Sigmoid colon (tissue), 7 donors: ENCODE results near the gene CAPRIN1. TPM values are rescaled to one million over a fixed set of nuclear protein-coding genes. Genes with fewer than 3 reads are reported as not detected.

Experiments
- DNase-seq: peaks from one replicate; pipeline ENCODE4 v3.0.0-alpha.2; 2019
- H3K27ac ChIP-seq, 4 donors: fragments of 200-600 bp; sonication (generic); one replicate each; pipeline ENCODE4 v1.5.1; 2016 to 2019; ENCODE audit warnings: mild to moderate bottlenecking in 1 of 4
- H3K27me3 ChIP-seq, 3 donors: fragments of 200-600 bp; sonication (generic); one replicate each; pipeline ENCODE4 v1.5.1; 2019; ENCODE audit warnings: mild to moderate bottlenecking in 1 of 3
- H3K36me3 ChIP-seq, 4 donors: fragments of 200-600 bp; sonication (generic); one replicate each; pipeline ENCODE4 v1.5.1; 2016 to 2019
- H3K4me1 ChIP-seq, 4 donors: fragments of 200-600 bp; sonication (generic); one replicate each; pipeline ENCODE4 v1.5.1; 2017 to 2019
- H3K4me3 ChIP-seq, 4 donors: fragments of 200-600 bp; sonication (generic); one replicate each; pipeline ENCODE4 v1.5.1; 2017 to 2019; ENCODE audit warnings: mild to moderate bottlenecking in 2 of 4, moderate library complexity in 1 of 4
- H3K9me3 ChIP-seq, 4 donors: fragments of 200-600 bp in 3 of 4; sonication (generic) in 3 of 4; one replicate each; pipeline versions ENCODE4 v1.5.1 to v1.6.1; 2013 to 2019
- EP300 ChIP-seq, 4 donors: sonication (generic); formaldehyde crosslinking; IDR thresholded peaks; one replicate each; pipeline ENCODE4 v1.6.1; 2017; ENCODE audit warnings: antibody characterized with exemption in 4 of 4
- POLR2A ChIP-seq, 2 donors: fragments of 450-650 bp; IDR thresholded peaks; one replicate each; pipeline ENCODE4 v1.6.1; 2016; ENCODE audit warnings: antibody characterized with exemption in 2 of 2, mild to moderate bottlenecking in 2 of 2, moderate library complexity in 2 of 2
- POLR2AphosphoS5 ChIP-seq, 4 donors: sonication (generic); formaldehyde crosslinking; IDR thresholded peaks; one replicate each; pipeline ENCODE4 v1.6.1; 2017; ENCODE audit warnings: antibody characterized with exemption in 4 of 4
- WGBS, 2 donors: extraction: QIAGEN DNeasy Blood & Tissue Kit; methylation state at CpG; one replicate each; pipeline ENCODE4 v1.1.7; 2013; 5-methylcytosine and 5-hydroxymethylcytosine counted together
- intact Hi-C: fragments of 100-400 bp; cut with DNase I; formaldehyde crosslinking; loops from one replicate; pipeline ENCODE4 v1.15.1; 2023
- polyA plus RNA-seq, 3 donors: library from polyadenylated mRNA; stranded (reverse); fragments of 200-250 nt; gene quantifications; one replicate each; pipeline ENCODE4 v1.2.3, GENCODE V29; 2013
- total RNA-seq, 4 donors: library from RNA; depleted of rRNA; stranded (reverse); fragments of >200 nt; gene quantifications; one replicate each; pipeline ENCODE4 v1.1.0, GENCODE V29; 2016
- TF ChIP-seq, protein P1 (sequence below), 4 experiments: fragments of 450-650 bp in 3 of 4; fragments of 200-600 bp in 1 of 4; IDR thresholded peaks; one replicate each; pipeline ENCODE4 v1.5.1; 2016 to 2019; ENCODE audit warnings: antibody characterized with exemption in 4 of 4, mild to moderate bottlenecking in 3 of 4, moderate library complexity in 2 of 4
- donor health status: healthy with polysubstance abuse.
- donor health status: Bipolar disorder and iron deficiency.
- donor health status: healthy.

The CAPRIN1 gene
- total and polyA plus RNA-seq, 7 donors = 63.1 to 118 (median 107) TPM

DNA sequence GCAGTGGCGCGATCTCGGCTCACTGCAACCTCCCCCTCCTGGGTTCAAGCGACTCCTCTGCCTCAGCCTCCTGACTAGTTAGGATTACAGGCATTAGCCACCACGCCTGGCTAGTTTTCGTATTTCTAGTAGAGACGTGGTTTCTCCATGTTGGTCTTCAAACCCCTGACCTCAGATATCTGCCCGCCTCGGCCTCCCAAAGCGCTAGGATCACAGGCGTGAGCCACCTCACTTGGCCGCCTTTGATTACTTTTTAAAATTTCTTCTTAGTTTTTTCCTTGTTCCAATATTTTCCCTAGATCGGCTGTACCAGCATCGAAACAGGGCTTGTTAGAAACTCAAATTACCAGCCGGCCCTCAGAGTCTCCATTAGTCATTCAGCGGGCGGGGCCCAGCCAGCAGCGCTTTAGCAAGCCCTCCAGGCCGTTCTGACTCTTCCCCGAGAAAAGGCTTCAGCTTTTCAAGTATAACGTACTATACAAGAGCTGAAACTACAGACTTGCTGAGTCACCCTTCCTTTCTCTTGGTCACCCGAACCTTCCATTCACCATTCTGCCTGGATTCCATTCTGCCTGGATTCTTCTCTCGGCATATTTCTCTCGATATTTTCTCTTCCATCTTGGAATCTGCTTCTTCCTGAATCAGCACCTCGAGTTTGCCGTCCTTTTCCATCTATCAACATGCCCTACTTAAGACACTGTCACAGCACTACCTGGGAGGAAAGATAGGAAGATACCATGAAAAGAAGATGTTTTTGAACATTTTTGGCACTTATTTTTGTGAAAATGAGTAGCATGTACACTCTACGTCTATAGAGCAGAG lies 6.7 kb upstream of the CAPRIN1 start:
- no peaks in the 10 kb centered on the region for H3K36me3 ChIP-seq
- H3K27me3 ChIP-seq = no peaks in the 10 kb centered on the region
- 78 to 89% methylated on average over 27 of the region's 27 CpGs for WGBS, 2 donors
- intact Hi-C loops = no loop called here
- no peaks in the 10 kb centered on the region for H3K4me1 ChIP-seq
- H3K27ac ChIP-seq = no peak overlapping the region
- H3K4me3 ChIP-seq = no peak overlapping the region
- DNase-seq = no peak
- TF ChIP-seq POLR2AphosphoS5 (IDR thresholded peaks at IDR 0.05) (no peak), POLR2A (IDR thresholded peaks at IDR 0.05) (no peak), EP300 (IDR thresholded peaks at IDR 0.05) (no peak)
- TF ChIP-seq, protein P1, sequence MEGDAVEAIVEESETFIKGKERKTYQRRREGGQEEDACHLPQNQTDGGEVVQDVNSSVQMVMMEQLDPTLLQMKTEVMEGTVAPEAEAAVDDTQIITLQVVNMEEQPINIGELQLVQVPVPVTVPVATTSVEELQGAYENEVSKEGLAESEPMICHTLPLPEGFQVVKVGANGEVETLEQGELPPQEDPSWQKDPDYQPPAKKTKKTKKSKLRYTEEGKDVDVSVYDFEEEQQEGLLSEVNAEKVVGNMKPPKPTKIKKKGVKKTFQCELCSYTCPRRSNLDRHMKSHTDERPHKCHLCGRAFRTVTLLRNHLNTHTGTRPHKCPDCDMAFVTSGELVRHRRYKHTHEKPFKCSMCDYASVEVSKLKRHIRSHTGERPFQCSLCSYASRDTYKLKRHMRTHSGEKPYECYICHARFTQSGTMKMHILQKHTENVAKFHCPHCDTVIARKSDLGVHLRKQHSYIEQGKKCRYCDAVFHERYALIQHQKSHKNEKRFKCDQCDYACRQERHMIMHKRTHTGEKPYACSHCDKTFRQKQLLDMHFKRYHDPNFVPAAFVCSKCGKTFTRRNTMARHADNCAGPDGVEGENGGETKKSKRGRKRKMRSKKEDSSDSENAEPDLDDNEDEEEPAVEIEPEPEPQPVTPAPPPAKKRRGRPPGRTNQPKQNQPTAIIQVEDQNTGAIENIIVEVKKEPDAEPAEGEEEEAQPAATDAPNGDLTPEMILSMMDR (IDR thresholded peaks at IDR 0.05) = no peak
- no peaks in the 10 kb centered on the region for H3K9me3 ChIP-seq

- intact Hi-C loops = no loop called here
- no peak for TF ChIP-seq POLR2A (IDR thresholded peaks at IDR 0.05)
- TF ChIP-seq, protein P1 (IDR thresholded peaks at IDR 0.05) = no peak
- TF ChIP-seq POLR2AphosphoS5 (IDR thresholded peaks at IDR 0.05) = no peak
- TF ChIP-seq EP300 (IDR thresholded peaks at IDR 0.05) = no peak
- 80 to 84% methylated on average over 4 of the region's 4 CpGs for WGBS, 2 donors
- Histone ChIP-seq H3K9me3 (no peaks in the 10 kb centered on the region), H3K27ac (no peak overlapping the region), H3K27me3 (no peaks in the 10 kb centered on the region), H3K4me3 (no peak overlapping the region), H3K36me3 (no peaks in the 10 kb centered on the region), H3K4me1 (peaks cover 0 to 14% (median 5%) of the 10 kb centered on the region in 4 donors)
- DNase-seq = no peak
These were observed 2.5 kb upstream of the CAPRIN1 start for GRCh38 chr11:34049028-34049427.

DNA sequence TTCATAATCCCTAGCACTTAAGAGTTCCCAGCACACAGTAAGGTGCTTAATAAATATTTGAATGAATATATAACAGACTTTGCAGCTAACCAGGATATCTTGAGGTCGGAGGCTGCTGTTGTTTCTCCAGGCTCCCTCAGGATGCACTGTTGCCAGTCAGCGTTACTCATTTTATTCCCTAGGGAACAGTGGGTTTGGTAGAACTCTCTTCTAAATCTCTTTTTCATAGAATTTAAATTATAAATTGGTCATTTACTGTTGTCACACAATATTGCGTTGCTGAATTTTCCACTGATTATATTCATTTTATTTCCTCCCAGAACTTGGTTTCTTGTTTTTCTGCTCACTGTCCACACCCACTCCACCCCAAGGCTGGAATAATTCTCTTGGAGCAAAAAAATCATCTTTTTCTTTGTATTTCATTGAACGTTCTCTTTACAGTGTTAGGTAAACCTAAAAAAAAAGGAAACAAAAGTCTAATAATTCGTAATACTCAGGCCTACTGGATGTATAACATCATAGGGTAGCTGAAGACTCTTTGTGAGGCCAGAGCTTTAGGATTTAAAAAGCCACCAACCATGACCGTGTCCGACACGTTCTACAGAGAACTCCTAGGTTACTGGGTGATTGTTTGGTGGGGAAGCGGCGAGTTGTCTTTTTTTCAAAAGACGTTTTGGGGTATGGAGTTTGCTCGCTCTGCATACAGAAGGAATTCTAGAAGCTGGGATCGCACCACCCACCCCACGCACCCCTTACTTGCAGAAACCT lies 766 bp upstream of the CAPRIN1 start:
- intact Hi-C loops = loop anchor here (2.0 to 10.0 kb wide), 7 partner anchors 54 to 1013 kb away; partner anchors contain the start of genes APIP, CAT, FBXO3 and PDHX
- peak overlapping the region; percentile 84 to 98 (median 93) for H3K4me3 ChIP-seq
- peak overlapping the region; percentile 98 to 99 (median 98) for H3K27ac ChIP-seq
- WGBS, 2 donors = 7 to 9% methylated on average over 14 of the region's 14 CpGs
- peaks cover 0 to 13% (median 0%) of the 10 kb centered on the region in 4 donors for H3K36me3 ChIP-seq
- H3K27me3 ChIP-seq = no peaks in the 10 kb centered on the region
- peaks cover 0 to 31% (median 23%) of the 10 kb centered on the region in 4 donors for H3K4me1 ChIP-seq
- no peak for DNase-seq
- H3K9me3 ChIP-seq = no peaks in the 10 kb centered on the region
- no peak for TF ChIP-seq POLR2A (IDR thresholded peaks at IDR 0.05)
- TF ChIP-seq, protein P1 (IDR thresholded peaks at IDR 0.05) = no peak
- TF ChIP-seq POLR2AphosphoS5 (IDR thresholded peaks at IDR 0.05) = no peak
- TF ChIP-seq EP300 (IDR thresholded peaks at IDR 0.05) = no peak

GRCh38 chr11:34052036-34052607 lies 591 bp downstream of the CAPRIN1 start:
- Histone ChIP-seq H3K9me3 (no peaks in the 10 kb centered on the region), H3K4me1 (peaks cover 0 to 45% (median 36%) of the 10 kb centered on the region in 4 donors), H3K36me3 (peaks cover 0 to 13% (median 0%) of the 10 kb centered on the region in 4 donors), H3K4me3 (peak overlapping the region; percentile 84 to 98 (median 93)), H3K27me3 (no peaks in the 10 kb centered on the region), H3K27ac (peak overlapping the region; percentile 98 to 99 (median 98))
- TF ChIP-seq POLR2A (IDR thresholded peaks at IDR 0.05) (no peak), POLR2AphosphoS5 (IDR thresholded peaks at IDR 0.05) (peak; percentile 62 to 85 (median 81))
- peak; percentile 94 for DNase-seq
- 1% methylated on average over 82 of the region's 82 CpGs for WGBS, 2 donors
- intact Hi-C loops = loop anchor here (1.0 to 10.0 kb wide), 6 partner anchors 53 to 1015 kb away; partner anchors contain the start of genes ABTB2, APIP, FBXO3 and NAT10
